Measurements from ENCODE around the gene STARD5.
A peak's percentile ranks its signal among the peaks of the same experiment; 100 is the strongest.

Gene STARD5

DNA sequence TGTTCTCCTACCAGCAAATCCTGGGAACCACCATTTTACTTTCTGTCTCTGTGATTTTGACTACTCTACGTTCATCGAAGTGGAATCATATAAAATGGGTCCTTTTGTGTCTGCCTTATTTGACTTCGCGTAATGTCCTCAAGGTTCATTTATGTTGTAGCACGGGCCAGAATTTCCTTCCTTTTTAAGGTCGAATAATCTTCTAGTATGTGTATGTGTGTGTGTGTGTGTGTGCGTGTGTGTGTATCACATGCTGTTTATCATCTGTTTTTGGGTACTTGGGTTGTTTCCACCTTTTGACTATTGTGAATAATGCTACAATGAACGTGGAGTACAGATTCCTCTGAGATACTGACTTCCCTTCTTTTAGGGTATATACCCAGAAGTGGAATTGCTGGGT is 35.3 kb downstream of the STARD5 start:
- DNase-seq = no peak

DNA sequence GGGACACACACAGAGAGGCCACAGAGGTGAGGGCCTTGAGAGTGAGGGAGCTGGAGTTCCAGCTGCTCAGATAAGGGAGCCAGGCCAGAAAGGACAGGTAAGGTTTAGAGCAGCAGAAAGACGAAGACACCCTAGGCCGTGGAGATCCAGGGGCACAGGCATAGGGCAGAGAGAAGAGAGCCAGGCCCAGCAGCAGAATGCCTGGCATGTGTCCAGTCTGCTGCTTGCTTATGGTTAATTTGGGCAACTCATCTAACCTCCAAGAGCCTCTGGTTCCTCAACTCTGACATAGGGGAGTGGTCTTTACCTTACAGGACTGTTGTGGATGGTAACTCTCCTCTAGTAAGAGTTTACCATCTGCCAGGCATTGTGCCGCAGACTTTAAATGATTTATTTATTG is 35.9 kb downstream of the STARD5 start:
- no peak for DNase-seq

DNA sequence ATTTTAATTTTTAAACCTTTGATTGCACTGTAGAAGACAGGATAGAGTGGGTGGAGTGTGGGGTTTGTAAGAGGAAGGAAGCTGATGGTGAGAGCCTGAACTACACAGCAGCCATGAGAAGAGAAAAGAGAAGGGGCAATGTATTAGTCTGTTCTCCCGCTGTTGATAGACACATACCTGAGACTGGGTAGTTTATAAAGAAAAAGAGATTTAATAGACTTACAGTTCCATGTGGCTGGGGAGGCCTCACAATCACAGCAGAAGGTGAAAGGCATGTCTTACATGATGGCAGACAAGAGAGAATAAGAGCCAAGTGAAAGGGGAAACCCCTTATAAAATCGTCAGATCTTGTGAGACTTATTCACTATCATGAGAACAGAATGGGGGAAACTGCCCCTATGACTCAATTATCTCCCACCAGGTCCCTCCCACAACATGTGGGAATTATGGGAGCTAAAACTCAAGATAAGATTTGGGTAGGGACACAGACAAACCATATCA is 37.3 kb downstream of the STARD5 start:
- no peak for DNase-seq

DNA sequence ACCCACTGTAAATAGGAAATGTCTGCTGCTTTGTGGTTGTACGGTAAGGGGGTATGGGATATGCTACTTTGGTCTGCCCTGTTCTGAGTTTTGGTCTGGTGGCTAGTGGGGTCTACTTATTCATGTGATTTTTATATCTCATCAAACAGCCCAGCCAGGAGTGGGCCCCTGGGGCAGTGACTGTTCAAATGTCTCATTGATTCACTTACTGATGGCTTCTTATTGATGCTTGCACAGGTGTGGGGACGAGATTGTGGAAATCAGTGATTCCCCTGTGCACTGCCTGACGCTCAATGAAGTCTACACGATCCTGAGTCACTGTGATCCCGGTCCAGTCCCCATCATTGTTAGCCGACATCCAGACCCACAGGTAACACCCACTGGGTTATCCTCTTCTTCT is 38.5 kb downstream of the STARD5 start:
- no peak for DNase-seq

DNA sequence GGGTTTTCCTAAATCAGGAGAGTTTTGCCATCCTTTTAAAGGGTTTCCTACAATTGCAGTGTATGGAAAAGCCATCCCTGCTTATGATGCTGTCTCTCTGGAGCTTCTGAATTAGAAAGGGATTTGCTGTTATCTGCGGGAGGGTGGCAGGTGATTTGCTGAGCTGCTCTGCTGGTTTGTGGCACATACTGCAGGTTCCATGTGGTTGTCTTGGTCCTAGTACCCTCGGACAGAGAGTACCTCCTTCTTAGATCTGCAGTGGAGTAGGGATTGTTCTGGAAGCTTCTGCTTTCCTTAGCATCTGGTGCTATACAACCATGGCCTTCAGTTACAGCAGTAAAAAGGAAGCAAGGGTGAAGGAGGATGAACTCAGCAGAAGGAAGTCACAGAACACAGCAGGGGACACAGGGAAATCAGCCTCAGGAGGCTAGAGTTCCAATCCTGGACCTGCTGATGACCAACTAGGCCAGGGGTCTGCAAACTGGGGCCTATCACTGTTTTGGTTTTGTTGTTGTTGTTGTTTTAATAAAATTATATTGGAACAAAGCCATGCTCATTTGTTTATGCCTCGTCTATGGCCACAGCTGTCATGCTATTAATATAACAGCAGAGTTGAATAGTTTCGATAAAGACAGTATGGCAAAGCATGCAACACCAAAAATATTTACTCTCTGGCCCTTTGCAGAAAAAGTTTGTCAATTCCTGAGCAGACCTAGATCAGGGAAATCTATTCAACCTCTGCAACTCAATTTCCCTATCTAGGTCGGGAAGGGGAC is 39.5 kb downstream of the STARD5 start:
- no peak for DNase-seq

DNA sequence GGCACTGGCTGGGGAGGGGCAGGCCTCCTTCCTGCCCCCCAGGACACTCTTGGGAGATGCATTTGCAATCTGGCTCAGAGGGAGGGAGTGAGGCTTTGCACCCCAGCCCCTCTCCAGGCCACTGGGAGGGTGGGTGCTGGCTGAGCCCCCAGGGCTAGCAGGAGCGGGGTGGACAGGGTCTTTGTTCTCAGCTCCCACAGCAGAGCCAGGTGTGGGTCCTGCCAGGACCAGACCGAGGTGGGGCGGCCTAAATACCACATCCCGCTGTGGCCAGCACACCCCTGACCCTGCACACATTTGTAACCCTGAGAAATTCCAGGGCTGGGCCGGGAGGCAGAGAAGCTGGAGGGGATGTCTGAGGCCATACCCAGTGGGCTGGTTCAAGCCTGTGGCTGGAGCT is 41.0 kb downstream of the STARD5 start:
- no peak for DNase-seq

DNA sequence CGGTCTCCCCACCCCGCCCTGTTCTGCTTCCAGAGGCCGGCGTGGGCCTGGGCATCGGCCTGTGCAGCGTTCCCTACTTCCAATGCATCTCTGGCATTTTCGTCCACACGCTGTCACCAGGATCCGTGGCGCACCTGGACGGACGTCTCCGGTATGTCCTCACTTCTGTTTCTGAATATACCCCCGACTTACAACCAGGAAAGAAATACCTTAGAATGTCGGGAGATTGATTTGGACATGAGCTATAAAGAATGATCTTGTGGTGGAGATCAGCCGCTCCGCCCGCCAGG is 41.4 kb downstream of the STARD5 start:
- no peak for DNase-seq

DNA sequence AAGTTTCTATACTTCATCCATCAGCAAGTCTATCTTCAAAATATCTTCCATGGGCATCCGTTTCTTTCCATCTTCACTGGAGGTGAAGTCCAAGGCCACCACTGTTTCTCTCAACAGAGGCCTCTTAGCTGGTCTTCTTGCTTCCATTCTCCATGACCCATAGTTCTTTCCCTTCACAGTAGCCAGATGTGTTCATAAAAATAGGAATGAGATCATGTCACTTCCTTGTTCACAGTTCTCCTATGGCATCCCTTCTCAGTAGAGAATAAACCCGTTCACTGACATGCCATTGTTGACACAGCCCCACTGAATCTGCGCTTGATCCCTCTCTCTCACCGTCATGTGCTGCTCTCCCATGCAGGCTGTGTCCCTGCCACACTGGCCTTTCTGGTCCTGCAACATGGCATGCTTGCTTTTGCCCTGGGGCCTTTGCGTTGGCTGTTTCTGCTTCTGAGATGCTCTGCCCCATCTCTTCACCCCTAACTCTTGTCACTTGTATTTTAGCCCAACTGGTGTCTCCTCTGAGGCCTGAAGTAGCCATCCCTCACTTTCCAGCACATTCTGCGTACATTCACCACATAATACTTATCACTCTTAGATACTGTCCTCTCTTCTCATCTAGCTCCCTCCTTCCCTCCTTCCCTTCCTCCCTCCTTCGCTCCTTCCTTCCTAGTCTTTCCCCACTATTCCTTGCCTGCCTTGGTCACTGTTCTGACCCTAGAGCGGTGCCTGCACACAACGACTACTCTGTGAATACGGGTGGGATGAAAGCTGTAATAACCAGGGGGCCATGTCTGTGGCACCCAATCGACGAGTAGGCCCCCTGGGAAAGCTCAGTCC is 42.0 kb downstream of the STARD5 start:
- no peak for DNase-seq

DNA sequence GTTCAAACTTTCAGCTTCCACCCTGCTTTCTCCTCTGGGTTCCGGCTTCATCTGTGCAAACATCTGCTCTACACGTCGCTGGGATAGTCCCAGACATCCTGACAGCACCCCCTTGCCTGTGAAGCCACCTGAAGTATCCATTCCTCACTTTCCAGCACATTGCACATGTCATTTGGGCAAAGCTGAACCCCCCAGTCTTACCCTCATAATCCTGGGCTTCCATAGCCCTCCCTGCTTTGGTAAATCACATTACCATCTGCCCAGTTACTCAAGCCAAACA is 42.5 kb downstream of the STARD5 start:
- no peak for DNase-seq

DNA sequence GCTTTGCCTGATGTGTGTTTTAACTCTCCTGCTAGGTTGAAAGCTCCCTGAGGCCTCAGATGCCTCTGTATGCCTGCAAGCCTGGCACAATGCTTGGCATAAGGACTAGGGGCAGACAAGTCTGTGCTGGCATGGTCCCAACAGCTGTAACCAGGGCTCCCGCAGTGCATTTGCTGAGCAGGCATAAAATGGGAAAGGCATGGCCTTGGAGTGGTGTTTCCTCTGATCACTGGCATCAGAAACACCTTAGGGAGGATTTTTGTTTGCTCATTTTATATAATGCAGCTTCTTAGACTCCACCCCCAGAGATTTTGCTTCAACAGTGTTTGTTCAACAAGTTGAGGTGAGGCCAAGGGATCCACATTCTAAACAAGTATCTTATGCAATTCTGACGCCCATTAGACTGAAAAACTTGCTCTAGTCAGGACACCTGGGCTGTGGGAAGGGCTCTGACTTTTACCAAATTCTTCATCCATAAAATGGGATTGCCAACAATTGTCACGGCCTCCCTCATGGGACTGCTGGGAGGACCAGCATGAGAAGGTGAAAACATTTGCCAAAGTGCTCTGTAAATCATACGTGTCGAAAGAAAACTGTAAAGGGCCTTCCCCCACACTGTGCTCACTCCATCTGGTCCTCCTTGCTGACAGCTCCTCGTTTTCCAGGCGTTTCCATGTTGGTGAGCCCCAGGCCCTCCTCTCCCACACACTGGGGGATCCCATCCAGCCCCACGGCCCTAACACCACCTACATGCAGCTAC is 43.1 kb downstream of the STARD5 start:
- DNase-seq = no peak

DNA sequence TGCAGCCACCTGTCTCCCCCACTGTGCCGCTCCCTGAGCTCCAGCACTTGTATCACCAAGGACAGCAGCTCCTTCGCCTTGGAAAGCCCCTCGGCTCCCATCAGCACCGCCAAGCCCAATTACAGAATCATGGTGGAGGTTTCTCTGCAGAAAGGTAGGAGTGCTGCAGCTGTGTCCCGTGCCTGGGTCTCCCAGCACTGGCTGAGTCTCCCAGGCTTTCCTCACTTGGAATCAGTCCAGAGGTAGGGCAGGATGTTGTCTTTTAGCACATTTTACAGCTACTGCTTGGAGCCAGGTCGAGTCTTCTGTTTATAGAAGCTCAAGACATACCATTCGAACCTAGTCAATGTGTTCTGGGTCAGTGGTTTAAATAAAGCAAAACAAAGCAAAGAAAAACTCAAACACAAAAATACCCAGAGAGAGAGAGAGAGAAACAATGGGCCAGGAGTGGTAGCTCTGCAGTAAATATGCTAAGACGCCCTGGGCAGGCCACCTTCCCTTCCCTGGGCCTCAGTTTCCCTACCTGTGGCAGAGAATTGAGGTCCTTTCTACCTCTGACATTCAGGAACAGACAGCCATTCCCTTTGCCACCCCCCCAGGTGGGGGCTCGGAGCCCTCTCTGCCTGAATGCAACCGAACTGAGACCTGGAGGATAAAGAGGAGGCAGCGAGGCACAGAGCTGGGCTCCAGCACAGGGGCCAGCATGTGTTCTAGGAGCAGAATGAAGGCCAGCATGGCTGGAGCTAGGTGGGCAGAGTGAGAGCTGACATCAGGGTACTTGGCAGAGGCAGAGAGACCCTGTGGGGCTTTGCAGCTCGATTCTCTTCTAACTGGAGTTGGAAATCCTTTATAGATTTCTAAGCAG is 44.1 kb downstream of the STARD5 start:
- DNase-seq = no peak

DNA sequence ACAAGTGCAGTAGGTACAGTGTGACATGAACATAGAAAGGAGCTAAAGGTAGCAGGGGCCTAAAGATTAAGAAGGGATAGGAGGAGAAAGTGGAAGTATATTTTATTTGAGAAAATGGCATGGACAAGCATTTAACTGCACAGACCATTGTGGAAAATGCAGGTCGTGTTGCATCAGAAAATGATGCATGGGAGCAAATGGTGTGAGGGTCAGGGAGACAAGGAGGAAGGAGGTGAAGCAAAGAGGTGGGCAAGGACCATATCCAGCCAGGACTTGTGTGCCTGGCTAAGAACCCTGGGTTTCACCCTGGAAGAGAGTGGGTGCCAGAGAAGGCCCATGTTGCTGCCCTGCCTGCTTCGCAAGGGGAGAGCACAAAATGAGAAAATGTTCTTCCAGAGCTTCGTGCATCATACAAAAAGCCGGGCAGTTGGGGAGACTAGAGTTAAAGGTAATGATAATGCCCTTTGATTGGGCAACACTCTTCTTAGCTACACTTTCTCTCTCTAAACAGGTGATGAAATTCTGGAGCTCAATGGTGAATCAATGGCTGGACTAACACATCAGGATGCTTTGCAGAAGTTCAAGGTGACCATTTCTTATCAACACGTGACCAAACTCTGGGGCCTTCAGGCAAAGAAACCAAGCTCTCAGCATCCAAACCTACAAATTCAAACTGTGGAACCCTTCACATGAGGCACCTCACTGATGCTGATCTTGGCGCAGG is 45.5 kb downstream of the STARD5 start:
- no peak for DNase-seq

DNA sequence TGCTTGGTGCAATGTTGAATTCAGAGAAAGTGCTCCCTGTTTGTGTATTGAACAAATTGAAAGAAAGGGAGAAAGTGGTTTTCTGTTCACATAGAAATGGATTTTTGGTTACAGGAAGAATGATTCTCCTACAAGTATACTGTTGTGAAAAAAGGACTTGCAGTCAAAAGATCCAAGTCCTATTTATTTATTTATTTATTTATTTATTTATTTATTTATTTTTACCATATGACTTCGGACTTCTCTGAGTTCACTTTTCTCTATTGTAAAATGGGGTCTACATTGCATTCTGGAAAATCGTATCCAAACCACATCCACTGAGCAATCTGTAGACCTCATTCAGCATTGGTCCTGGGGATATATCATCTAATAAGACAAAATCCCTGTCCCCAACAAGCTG is 46.1 kb downstream of the STARD5 start:
- no peak for DNase-seq

DNA sequence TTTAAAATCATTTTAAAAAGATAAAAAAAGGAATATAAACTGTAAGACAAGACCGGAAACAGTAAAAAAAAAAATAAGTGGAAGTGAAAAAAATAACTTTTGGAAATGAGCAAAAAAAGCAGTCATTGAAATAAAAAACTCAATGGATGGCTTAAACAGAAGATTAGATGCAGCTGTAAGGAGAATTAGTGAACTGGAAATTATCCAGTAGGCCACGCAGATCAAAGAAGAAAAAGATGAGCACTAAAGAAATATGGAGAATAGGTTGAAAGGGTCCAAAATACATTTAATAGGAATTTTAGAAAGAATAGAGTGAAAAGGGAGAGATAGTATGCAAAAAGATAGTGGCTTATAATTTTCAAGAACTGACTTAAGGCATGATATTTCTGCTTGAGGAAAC is 47.0 kb downstream of the STARD5 start:
- no peak for DNase-seq

DNA sequence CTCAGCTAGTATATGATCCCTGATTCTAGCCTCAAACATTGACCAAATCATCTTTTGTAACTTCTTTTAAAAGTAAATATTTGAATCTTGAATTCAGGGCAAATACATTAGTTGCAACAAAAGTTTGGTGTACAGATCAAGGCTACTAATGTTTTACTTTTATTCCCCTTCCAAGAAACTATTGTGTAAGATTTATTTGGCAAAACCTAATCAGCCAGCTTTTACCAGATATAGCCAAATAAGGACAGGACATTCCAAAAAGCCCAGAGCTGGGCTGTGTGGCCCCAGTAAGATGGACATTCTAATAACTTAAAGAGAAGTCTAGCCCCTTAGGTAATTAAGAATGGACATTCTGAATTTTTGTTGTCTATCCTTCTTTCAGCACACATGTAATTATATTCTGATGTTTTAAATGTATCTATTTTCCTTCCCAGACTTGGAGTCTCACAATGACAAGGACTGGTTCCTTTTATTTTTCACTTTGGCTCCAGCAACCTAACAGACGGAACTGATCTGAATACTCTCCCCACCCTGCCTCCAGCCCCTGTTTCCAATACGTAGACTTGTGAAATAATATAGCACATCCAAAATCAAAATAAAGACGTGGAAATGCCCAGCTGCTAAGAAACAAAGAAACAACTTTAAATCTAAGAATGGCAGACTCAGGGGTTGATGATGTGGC is 48.1 kb downstream of the STARD5 start:
- DNase-seq = no peak

DNA sequence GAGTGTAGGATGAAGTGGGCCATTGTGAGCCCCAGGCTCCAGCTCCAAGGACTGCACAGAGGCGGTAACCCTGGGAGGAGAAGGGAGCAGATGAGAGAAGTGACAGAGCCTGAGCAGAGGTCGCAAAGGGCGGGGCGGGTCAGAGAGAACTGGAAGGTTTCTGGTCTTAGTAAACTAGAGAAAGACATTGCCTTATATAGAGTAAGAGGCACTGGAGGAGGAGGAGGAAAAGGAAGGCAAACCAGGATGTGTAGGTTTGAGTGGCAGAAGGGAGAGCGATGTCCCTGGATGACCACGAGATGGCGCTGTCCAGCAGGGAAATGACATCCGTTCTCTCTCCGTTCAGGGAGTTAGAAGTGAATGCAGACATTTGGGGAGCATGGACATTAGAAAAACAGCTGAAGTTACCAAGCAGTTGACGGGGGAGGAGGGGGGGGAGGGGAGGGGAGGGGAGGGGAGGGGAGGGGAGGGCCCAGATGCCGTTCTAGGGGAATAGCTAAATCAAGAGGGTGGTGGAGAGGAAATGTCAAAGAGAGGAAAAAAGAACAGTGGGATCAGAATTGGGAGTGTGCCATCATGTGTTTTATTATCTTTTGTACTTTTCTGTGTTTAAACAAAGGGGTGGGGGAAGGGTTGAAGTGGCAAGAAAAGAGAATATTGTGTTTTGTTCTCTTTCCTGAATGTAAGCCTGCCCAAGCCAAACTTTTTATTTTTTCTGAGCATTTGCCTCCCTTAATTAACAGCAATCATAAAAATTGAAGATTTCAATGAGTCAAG is 48.8 kb downstream of the STARD5 start:
- peak; percentile 35 for DNase-seq

DNA sequence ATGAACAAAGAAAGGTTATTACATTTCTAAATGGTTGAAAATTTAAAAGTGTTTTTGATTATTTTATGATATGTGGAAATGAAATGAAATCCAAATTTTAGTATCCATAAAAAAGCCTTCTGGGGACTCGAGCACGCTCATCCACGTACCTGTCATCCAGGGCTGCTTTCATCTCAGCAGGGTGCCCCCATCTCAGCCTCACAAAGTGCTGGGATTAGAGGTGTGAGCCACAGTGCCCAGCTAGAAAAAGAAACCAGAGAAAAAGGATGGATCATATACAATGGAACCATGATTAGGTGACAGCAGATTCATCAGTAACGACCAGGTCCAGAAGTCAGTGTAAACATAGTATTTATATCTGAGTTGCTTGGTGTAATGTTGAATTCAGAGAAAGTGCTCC is 49.7 kb downstream of the STARD5 start:
- no peak for DNase-seq

DNA sequence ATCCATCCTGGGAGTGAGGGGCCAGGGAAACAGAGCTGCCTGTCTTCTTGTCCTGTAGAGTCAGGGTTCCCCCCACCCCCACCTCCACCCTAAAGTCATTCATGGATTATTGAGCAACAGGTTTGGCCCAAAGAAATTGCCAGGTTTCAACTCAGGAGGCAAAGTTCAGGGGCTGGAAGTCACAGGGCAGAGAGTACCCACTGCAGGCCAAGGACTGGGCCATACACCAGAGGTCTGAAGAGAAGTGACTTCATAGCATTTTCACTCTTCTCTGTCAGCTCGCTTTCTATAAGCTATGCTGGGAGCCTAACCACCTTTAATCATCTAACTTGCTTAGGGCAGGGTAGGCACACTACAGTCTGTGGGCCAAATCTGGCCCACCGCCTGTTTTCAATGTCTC is 50.1 kb downstream of the STARD5 start:
- no peak for DNase-seq

DNA sequence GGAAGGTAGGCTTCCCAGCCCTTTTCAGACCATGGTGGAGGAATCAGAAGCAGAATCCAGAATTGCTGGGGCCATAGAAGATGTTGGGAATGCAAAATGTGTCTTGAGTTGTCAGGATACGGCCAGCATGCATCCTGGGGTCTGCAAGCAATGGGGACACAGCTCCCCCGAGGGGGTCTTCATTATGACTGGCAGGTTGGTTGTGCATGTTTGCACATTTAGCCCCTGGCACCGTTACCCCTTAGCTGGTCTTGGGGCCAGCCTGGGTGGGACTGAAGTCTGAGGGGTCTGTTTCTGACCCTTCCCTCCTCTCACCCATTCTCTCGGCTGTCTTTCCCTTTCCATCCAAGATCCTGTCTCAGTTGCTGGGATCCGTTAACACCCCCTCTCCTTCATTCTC is 50.7 kb downstream of the STARD5 start:
- DNase-seq = no peak

DNA sequence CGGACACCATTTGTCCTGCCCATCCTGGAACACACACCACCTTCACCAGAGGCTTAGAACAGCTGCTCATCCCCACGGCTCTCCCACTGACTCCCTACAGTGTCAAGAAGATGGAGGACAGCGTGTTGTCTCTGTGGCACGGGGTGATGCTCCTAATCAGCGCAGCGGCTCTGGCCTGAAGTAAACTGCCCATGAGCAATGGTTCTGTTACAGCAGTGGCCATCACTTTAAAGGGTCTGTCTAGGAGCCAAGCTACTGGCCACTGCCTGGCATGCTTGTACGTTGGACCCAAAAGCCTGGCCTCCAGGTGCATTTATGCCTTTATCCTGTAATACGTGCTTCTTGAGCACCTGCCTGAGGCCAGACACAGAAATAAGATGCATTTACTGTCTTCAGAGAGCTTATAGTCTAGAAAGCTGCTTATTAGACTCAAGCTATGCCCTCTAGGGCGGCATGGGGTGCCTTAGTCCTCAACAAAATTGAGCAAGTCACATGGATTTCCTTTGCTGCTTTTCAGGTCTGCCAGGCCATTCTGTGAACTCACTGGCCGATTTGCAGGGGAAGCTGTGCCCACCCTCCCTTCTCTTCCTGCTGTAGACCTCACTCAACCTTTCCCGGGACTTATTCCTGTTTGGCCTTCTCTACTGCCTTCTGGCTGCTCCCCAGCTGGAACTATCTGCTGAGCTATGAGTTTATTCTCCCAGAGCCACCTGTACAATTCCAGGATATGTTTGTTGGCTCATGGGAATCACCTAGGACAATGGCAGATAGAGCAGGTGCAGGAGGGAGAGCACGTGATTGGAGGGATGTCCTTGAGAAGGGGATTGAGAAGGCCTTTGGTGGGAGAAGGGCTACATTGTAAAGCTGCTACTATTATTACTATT is 51.9 kb downstream of the STARD5 start:
- DNase-seq = no peak

Measured in DMS 273 treated with DMSO at 0.1 percent for 48 hours (cell line).